HEK293 (cell line): ENCODE measurements around the gene CAMKMT.

Source experiments
- HOXA7 ChIP-seq: sonication (generic); formaldehyde crosslinking; IDR thresholded peaks from 2 replicates; pipeline ENCODE4 v1.8.1; 2022; ENCODE audit warnings: missing genetic modification reagents, borderline replicate concordance
- KLF7 ChIP-seq: fragments of 450-650 bp; formaldehyde crosslinking; IDR thresholded peaks from 2 replicates; pipeline ENCODE4 v1.5.1; 2016; ENCODE audit warnings: missing biosample characterization, missing genetic modification characterization, borderline replicate concordance
- ZNF391 ChIP-seq: fragments of 450-650 bp; formaldehyde crosslinking; IDR thresholded peaks from 2 replicates; pipeline ENCODE4 v1.5.1; 2016; ENCODE audit warnings: low read depth, missing biosample characterization, missing genetic modification characterization, borderline replicate concordance
- ZNF571 ChIP-seq: fragments of 450-650 bp; formaldehyde crosslinking; IDR thresholded peaks from 2 replicates; pipeline ENCODE4 v1.5.0; 2017; ENCODE audit warnings: missing biosample characterization, missing genetic modification characterization
- ZNF629 ChIP-seq: fragments of 450-650 bp; formaldehyde crosslinking; IDR thresholded peaks from 2 replicates; pipeline ENCODE4 v1.5.1; 2017; ENCODE audit warnings: missing biosample characterization, missing genetic modification characterization
- TF ChIP-seq, protein P1 (sequence below): fragments of 450-650 bp; formaldehyde crosslinking; IDR thresholded peaks from 2 replicates; pipeline ENCODE4 v1.5.1; 2016; ENCODE audit warnings: missing biosample characterization, missing genetic modification characterization

DNA sequence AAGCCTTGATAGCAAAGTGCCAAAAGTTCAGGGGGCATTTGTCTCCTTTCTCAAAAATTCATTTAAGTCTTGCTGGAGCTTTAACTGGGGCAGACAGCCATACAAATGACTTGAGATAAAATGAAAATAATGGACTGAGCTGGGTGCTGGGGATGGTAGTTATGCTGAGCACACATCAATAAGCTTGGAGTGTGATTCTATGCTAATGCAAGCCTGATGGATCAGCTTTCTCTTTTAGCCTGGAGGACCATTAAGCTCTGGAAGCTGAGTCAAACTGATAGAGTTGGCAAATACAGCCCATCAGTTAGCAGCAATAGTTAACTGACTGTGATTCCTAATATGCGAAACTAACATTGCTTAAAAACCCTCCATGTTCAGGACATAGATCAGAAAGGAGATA is 98.0 kb downstream of the CAMKMT start:
- TF ChIP-seq KLF7 (tag by site-specific recombination) (no peak), ZNF391 (tag by site-specific recombination) (no peak), HOXA7 (CRISPR knock-in tag) (no peak), ZNF571 (tag by site-specific recombination) (no peak), ZNF629 (tag by site-specific recombination) (no peak)
- TF ChIP-seq, protein P1, sequence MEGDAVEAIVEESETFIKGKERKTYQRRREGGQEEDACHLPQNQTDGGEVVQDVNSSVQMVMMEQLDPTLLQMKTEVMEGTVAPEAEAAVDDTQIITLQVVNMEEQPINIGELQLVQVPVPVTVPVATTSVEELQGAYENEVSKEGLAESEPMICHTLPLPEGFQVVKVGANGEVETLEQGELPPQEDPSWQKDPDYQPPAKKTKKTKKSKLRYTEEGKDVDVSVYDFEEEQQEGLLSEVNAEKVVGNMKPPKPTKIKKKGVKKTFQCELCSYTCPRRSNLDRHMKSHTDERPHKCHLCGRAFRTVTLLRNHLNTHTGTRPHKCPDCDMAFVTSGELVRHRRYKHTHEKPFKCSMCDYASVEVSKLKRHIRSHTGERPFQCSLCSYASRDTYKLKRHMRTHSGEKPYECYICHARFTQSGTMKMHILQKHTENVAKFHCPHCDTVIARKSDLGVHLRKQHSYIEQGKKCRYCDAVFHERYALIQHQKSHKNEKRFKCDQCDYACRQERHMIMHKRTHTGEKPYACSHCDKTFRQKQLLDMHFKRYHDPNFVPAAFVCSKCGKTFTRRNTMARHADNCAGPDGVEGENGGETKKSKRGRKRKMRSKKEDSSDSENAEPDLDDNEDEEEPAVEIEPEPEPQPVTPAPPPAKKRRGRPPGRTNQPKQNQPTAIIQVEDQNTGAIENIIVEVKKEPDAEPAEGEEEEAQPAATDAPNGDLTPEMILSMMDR (tag by site-specific recombination): no peak
